ENCODE data around the gene DIAPH2.

GRCh38 chrX:97344724-97345123 lies 660.1 kb downstream of the DIAPH2 start:
- TF ChIP-seq, protein P1, sequence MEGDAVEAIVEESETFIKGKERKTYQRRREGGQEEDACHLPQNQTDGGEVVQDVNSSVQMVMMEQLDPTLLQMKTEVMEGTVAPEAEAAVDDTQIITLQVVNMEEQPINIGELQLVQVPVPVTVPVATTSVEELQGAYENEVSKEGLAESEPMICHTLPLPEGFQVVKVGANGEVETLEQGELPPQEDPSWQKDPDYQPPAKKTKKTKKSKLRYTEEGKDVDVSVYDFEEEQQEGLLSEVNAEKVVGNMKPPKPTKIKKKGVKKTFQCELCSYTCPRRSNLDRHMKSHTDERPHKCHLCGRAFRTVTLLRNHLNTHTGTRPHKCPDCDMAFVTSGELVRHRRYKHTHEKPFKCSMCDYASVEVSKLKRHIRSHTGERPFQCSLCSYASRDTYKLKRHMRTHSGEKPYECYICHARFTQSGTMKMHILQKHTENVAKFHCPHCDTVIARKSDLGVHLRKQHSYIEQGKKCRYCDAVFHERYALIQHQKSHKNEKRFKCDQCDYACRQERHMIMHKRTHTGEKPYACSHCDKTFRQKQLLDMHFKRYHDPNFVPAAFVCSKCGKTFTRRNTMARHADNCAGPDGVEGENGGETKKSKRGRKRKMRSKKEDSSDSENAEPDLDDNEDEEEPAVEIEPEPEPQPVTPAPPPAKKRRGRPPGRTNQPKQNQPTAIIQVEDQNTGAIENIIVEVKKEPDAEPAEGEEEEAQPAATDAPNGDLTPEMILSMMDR (conservative IDR thresholded peaks at IDR 0.05; ENCODE audit: low read depth, low read length): no peak
- no peak for TF ChIP-seq EZH2 (IDR thresholded peaks at IDR 0.05; ENCODE audit: borderline replicate concordance, low read depth, low read length, poor library complexity, severe bottlenecking)
